ENCODE results near the gene C1QTNF5. TPM values are rescaled to one million over a fixed set of nuclear protein-coding genes. Genes with fewer than 3 reads are reported as not detected.

The C1QTNF5 gene
- total RNA-seq, 1 donor from 2014 or later: not detected

- no peak for ATAC-seq (ENCODE audit: low read depth)
- Mint-ChIP-seq H3K4me3 (peak within 1 kb of the TSS; percentile 73), H3K9me3 (no peaks in the 10 kb centered on the region)
Observed at GRCh38 chr11:119316729-119317591, 23.7 kb downstream of the C1QTNF5 start, which contains the start of gene MCAM. MCAM (minus strand) TSS chr11:119317130; CDS start chr11:119317101, 29 bp downstream.

GRCh38 chr11:119316016-119316728 lies 24.5 kb downstream of the C1QTNF5 start:
- Mint-ChIP-seq H3K27me3 (peaks cover 26% of the 10 kb centered on the region), H3K4me1 (peaks cover 39% of the 10 kb centered on the region), H3K27ac (no peak overlapping the region), H3K36me3 (ENCODE audit: low read depth) (no peaks in the 10 kb centered on the region), H3K9me3 (no peaks in the 10 kb centered on the region), H3K4me3 (peak overlapping the region; percentile 73)
- ChIA-PET CTCF (interaction anchor here (1.6 kb wide), 1 partner anchor 22 kb away, joined by 3 read pairs; no protein-coding TSS in a partner anchor), POLR2A (interaction anchor here (0.8 to 1.5 kb wide), 2 partner anchors 22 to 147 kb away, joined by 3 read pairs; no protein-coding TSS in a partner anchor)
- no peak for TF ChIP-seq CTCF (IDR thresholded peaks at IDR 0.05)
- no peak for ATAC-seq (ENCODE audit: low read depth)
- DNase-seq: no peak
- intact Hi-C loops (cut with micrococcal nuclease): loop anchor here (5.0 kb wide), 1 partner anchor 319 kb away; the partner anchor contains the start of gene CENATAC

More at GRCh38 chr11:119316729-119317591, 23.7 kb downstream of the C1QTNF5 start, which contains the start of gene MCAM:
- intact Hi-C loops (cut with micrococcal nuclease): loop anchor here (5.0 kb wide), 1 partner anchor 320 kb away; the partner anchor contains the start of gene CENATAC
- H3K4me1 Mint-ChIP-seq: peaks cover 46% of the 10 kb centered on the region
- no peak for TF ChIP-seq CTCF (IDR thresholded peaks at IDR 0.05)
- peaks cover 26% of the 10 kb centered on the region for H3K27me3 Mint-ChIP-seq
- no peaks in the 10 kb centered on the region for H3K36me3 Mint-ChIP-seq (ENCODE audit: low read depth)
- ChIA-PET POLR2A (interaction anchor here (0.5 to 0.8 kb wide), 2 partner anchors 21 to 215 kb away, joined by 3 to 9 read pairs; no protein-coding TSS in a partner anchor), CTCF (no interaction called here)
- no peak for DNase-seq
- H3K27ac Mint-ChIP-seq: no peak within 1 kb of the TSS

GRCh38 chr11:119315131-119316015 lies 25.3 kb downstream of the C1QTNF5 start:
- peak; percentile 75 for ATAC-seq (ENCODE audit: low read depth)
- ChIA-PET POLR2A (interaction anchor here (1.5 kb wide), 1 partner anchor 146 kb away, joined by 3 read pairs; no protein-coding TSS in a partner anchor), CTCF (interaction anchor here (1.1 to 1.6 kb wide), 3 partner anchors 8 to 23 kb away, joined by 3 read pairs; no protein-coding TSS in a partner anchor)
- no peak for DNase-seq
- H3K4me3 Mint-ChIP-seq: peak overlapping the region; percentile 73
- no peaks in the 10 kb centered on the region for H3K36me3 Mint-ChIP-seq (ENCODE audit: low read depth)
- H3K27ac Mint-ChIP-seq: no peak overlapping the region
- H3K4me1 Mint-ChIP-seq: peaks cover 39% of the 10 kb centered on the region
- H3K27me3 Mint-ChIP-seq: peaks cover 26% of the 10 kb centered on the region
- H3K9me3 Mint-ChIP-seq: no peaks in the 10 kb centered on the region
- intact Hi-C loops (cut with micrococcal nuclease): loop anchor here (1.0 to 5.0 kb wide), 3 partner anchors 8 to 318 kb away; partner anchors contain the start of genes CENATAC and RNF26
- TF ChIP-seq CTCF (IDR thresholded peaks at IDR 0.05): no peak

- intact Hi-C loops (cut with micrococcal nuclease): loop anchor here (1.0 to 5.0 kb wide), 3 partner anchors 9 to 317 kb away; partner anchors contain the start of genes CENATAC and RNF26
- no peak for ATAC-seq (ENCODE audit: low read depth)
- no peak for DNase-seq
- CTCF ChIA-PET: interaction anchor here (0.6 to 1.6 kb wide), 4 partner anchors 8 to 220 kb away, joined by 3 to 5 read pairs (median 3); no protein-coding TSS in a partner anchor
- Mint-ChIP-seq H3K4me1 (peaks cover 35% of the 10 kb centered on the region), H3K27me3 (peaks cover 22% of the 10 kb centered on the region), H3K4me3 (peak overlapping the region; percentile 73), H3K36me3 (ENCODE audit: low read depth) (peaks cover 1% of the 10 kb centered on the region), H3K9me3 (no peaks in the 10 kb centered on the region), H3K27ac (no peak overlapping the region)
- no peak for TF ChIP-seq CTCF (IDR thresholded peaks at IDR 0.05)
- POLR2A ChIA-PET: no interaction called here
Observed at GRCh38 chr11:119314726-119315125, 26.0 kb downstream of the C1QTNF5 start.

Data from activated B cell treated with CpG ODN at 0.5 μM for 24 hours (primary cell).